T-helper 22 cell (primary cell): ENCODE results near the gene MS4A7.
A peak's percentile ranks its signal among the peaks of the same experiment; 100 is the strongest.
"Not testable (repeated sequence)": the region's sequence is repeated elsewhere in the genome, so short reads cannot be mapped to it uniquely, and the experiment has no call there.

Source experiments
- DNase-seq: peaks from one replicate; pipeline ENCODE4 v3.0.0-alpha.2; 2020; ENCODE audit warnings: low read depth

MS4A7 gene

GRCh38 chr11:60378354-60378753, at the start of gene MS4A7:
TSS of gene MS4A7 (plus strand) at chr11:60378532. CDS start at chr11:60383142, 4,610 bp downstream.
- DNase-seq = no peak

- no peak for DNase-seq
These were observed 45.5 kb upstream of the MS4A7 start for GRCh38 chr11:60332846-60333245.

- no peak for DNase-seq
These were observed 44.2 kb upstream of the MS4A7 start for GRCh38 chr11:60334005-60334620.

- no peak for DNase-seq
These were observed 41.5 kb upstream of the MS4A7 start for GRCh38 chr11:60336767-60337391.

- no peak for DNase-seq
These were observed 40.3 kb upstream of the MS4A7 start for GRCh38 chr11:60338053-60338452.

GRCh38 chr11:60339356-60339755, 39.0 kb upstream of the MS4A7 start:
- no peak for DNase-seq

- no peak for DNase-seq
These were observed 35.1 kb upstream of the MS4A7 start for GRCh38 chr11:60343094-60343704.

- no peak for DNase-seq
These were observed 34.2 kb upstream of the MS4A7 start for GRCh38 chr11:60344146-60344545.

- no peak for DNase-seq
These were observed 32.8 kb upstream of the MS4A7 start for GRCh38 chr11:60345489-60345888.

GRCh38 chr11:60347084-60347797, 31.1 kb upstream of the MS4A7 start:
- no peak for DNase-seq

GRCh38 chr11:60348116-60348515, 30.2 kb upstream of the MS4A7 start:
- DNase-seq = no peak

GRCh38 chr11:60349990-60350389, 28.3 kb upstream of the MS4A7 start:
- DNase-seq = no peak

GRCh38 chr11:60357771-60358170, 20.6 kb upstream of the MS4A7 start:
- no peak for DNase-seq

GRCh38 chr11:60360621-60361020, 17.7 kb upstream of the MS4A7 start:
- no peak for DNase-seq

GRCh38 chr11:60362241-60362640, 16.1 kb upstream of the MS4A7 start:
- no peak for DNase-seq

- DNase-seq = peak; percentile 10
These were observed 14.5 kb upstream of the MS4A7 start for GRCh38 chr11:60363542-60364470.

- DNase-seq = not testable (repeated sequence)
These were observed 11.9 kb upstream of the MS4A7 start for GRCh38 chr11:60366262-60366904.

GRCh38 chr11:60367009-60367408, 11.3 kb upstream of the MS4A7 start:
- DNase-seq = no peak

GRCh38 chr11:60367896-60368295, 10.4 kb upstream of the MS4A7 start:
- no peak for DNase-seq

- no peak for DNase-seq
These were observed 8.0 kb upstream of the MS4A7 start for GRCh38 chr11:60370252-60370810.

GRCh38 chr11:60370811-60371298, 7.5 kb upstream of the MS4A7 start:
- no peak for DNase-seq
